ENCODE results near the gene GASK1A.

GRCh38 chr3:42975456-42975855 lies 3.7 kb upstream of the GASK1A start:
- no peak for TF ChIP-seq CTCF (IDR thresholded peaks at IDR 0.05; ENCODE audit: borderline replicate concordance, extremely low read depth, low read length, poor library complexity, severe bottlenecking)
- TF ChIP-seq EZH2 (IDR thresholded peaks at IDR 0.05; ENCODE audit: borderline replicate concordance, low read depth, low read length, severe bottlenecking) = no peak
